K562 (cell line): ENCODE results near the gene SGK1. TPM values are rescaled to one million over a fixed set of nuclear protein-coding genes. Genes with fewer than 3 reads are reported as not detected.
A peak's percentile ranks its signal among the peaks of the same experiment; 100 is the strongest.

Experiments
- ATAC-seq: fragments of 200-7000 bp; cut with Tn5 transposase; 3 replicates; pipeline ENCODE4 v1.9.1; 2020; ENCODE audit warnings: moderate library complexity
- BruUV-seq: library from RNA; stranded (reverse); fragments of 400-500 nt; replicated peaks from 2 replicates; lab custom pipeline; 2021; lab: Mats Ljungman, UMichigan
- CTCF ChIA-PET: fragments of 300-600 bp; formaldehyde crosslinking; extraction: SDS; loops from one replicate; lab custom pipeline; 2021; ENCODE audit warnings: low intra/inter-chr PET ratio; lab: Yijun Ruan, JAX
- POLR2A ChIA-PET: fragments of 300-600, 350-650 bp; sonication (Branson Sonifier 250); formaldehyde crosslinking; extraction: SDS; loops from one replicate; lab custom pipeline; 2021; ENCODE audit warnings: antibody characterized with exemption, inconsistent platforms; lab: Yijun Ruan, JAX
- DNase-seq, 4 experiments: peaks; one replicate each; pipeline versions ENCODE4 v3.0.0 to v3.0.0-alpha.2; 2011 to 2018; ENCODE audit warnings: low spot score in 3 of 4, mixed read lengths in 3 of 4; ENCODE audit errors: extremely low read depth in 1 of 4
- FAIRE-seq: peaks from 2 replicates; lab custom pipeline; 2011; peaks lifted over from hg19 to GRCh38; lab: Jason Lieb, UNC
- H2AFZ ChIP-seq: 2 replicates; pipeline ENCODE4 v1.6.0; 2011; ENCODE audit warnings: low read depth, low read length, control low read depth, inconsistent platforms
- H3K27ac ChIP-seq: fragments of 200-600 bp; 3 replicates; pipeline ENCODE4 v1.8.0; 2011; ENCODE audit warnings: low read depth, mild to moderate bottlenecking, control low read depth, inconsistent platforms, low read length, moderate library complexity, mixed read lengths; ENCODE audit errors: extremely low read depth
- H3K27me3 ChIP-seq, 2 experiments: fragments of 300-600 bp in 1 of 2; 2 replicates in 1 of 2; 3 replicates in 1 of 2; pipeline versions ENCODE4 v1.6.0 to v1.8.0; 2011; ENCODE audit warnings: inconsistent platforms in 2 of 2, low read length in 2 of 2, mild to moderate bottlenecking in 1 of 2, mixed read lengths in 1 of 2, moderate library complexity in 1 of 2; ENCODE audit not compliant: control insufficient read depth in 2 of 2, insufficient read depth in 2 of 2
- H3K36me3 ChIP-seq: fragments of 300-600 bp; 3 replicates; pipeline ENCODE4 v1.8.0; 2011; ENCODE audit warnings: mild to moderate bottlenecking, low read length, inconsistent platforms; ENCODE audit not compliant: control insufficient read depth, insufficient read depth
- H3K4me1 ChIP-seq, 2 experiments: fragments of 200-600 bp in 1 of 2; replicated peaks in 1 of 2; 2 replicates in 1 of 2; 3 replicates in 1 of 2; pipeline versions ENCODE4 v1.5.1 to v1.8.0; 2011; ENCODE audit warnings: inconsistent platforms in 2 of 2, low read length in 2 of 2, mild to moderate bottlenecking in 1 of 2, mixed read lengths in 1 of 2, moderate library complexity in 1 of 2; ENCODE audit not compliant: control insufficient read depth in 2 of 2, insufficient read depth in 2 of 2
- H3K4me2 ChIP-seq: 2 replicates; pipeline ENCODE4 v1.6.1; 2011; ENCODE audit warnings: low read length, control low read depth, inconsistent platforms, mixed read lengths; ENCODE audit not compliant: insufficient read depth
- H3K4me3 ChIP-seq: fragments of 200-600 bp; sonication (generic), shearing (Covaris generic); 2 replicates; pipeline ENCODE4 v1.5.1; 2016; ENCODE audit warnings: control low read depth, inconsistent platforms
- H3K79me2 ChIP-seq: fragments of 200-600 bp; 3 replicates; pipeline ENCODE4 v1.8.0; 2011; ENCODE audit warnings: low read length, inconsistent platforms; ENCODE audit not compliant: control insufficient read depth, insufficient read depth
- H3K9ac ChIP-seq, 2 experiments: 2 replicates each; pipeline versions ENCODE4 v1.6.0 to v1.6.1; 2011; ENCODE audit warnings: low read depth in 2 of 2, low read length in 2 of 2, control low read depth in 1 of 2, inconsistent platforms in 1 of 2, mild to moderate bottlenecking in 1 of 2, mixed read lengths in 1 of 2; ENCODE audit not compliant: insufficient read depth in 1 of 2
- H3K9me1 ChIP-seq: one replicate; pipeline ENCODE4 v1.6.0; 2011; ENCODE audit warnings: inconsistent platforms, mild to moderate bottlenecking, low read length, moderate library complexity; ENCODE audit not compliant: control insufficient read depth, insufficient read depth
- H3K9me3 ChIP-seq: replicated peaks from 2 replicates; pipeline ENCODE4 v1.5.1; 2011; ENCODE audit warnings: low read depth, low read length, inconsistent platforms; ENCODE audit not compliant: control insufficient read depth, insufficient read depth
- H4K20me1 ChIP-seq: replicated peaks from 2 replicates; pipeline ENCODE4 v1.6.1; 2011; ENCODE audit warnings: low read length, inconsistent platforms, mixed read lengths; ENCODE audit not compliant: control insufficient read depth, insufficient read depth
- CAMTA2 ChIP-seq: fragments of 250-450 bp; sonication (Bioruptor Pico); conservative IDR thresholded peaks from 2 replicates; pipeline ENCODE4 v1.5.1; 2022
- ZNF212 ChIP-seq: fragments of 450-650 bp; formaldehyde crosslinking; IDR thresholded peaks from 2 replicates; pipeline ENCODE4 v1.4.0; 2020; ENCODE audit warnings: mild to moderate bottlenecking
- WGBS: fragments of 100-300 bp; shearing (Covaris generic); methylation state at CpG from one replicate; pipeline ENCODE4 v1.1.6; 2016; ENCODE audit warnings: low coverage, mixed read lengths; ENCODE audit not compliant: insufficient coverage; ENCODE audit errors: missing lambda C conversion rate; 5-methylcytosine and 5-hydroxymethylcytosine counted together
- in situ Hi-C: fragments of 300-500 bp; cut with MboI; formaldehyde crosslinking; loops from 4 replicates; pipeline ENCODE4 v1.15.0; 2018; ENCODE audit warnings: inconsistent platforms, mixed read lengths
- intact Hi-C: fragments of 100-400 bp; cut with micrococcal nuclease; formaldehyde crosslinking; loops from 2 replicates; pipeline ENCODE4 v1.14.2; 2022
- polyA plus RNA-seq, 8 experiments: library from polyadenylated mRNA; depleted of rRNA in 4 of 8; stranded (reverse) in 5 of 8; unstranded in 3 of 8; fragments of >200 nt; fragmentation: Nextera tagmentation in 2 of 8; fragmentation: Illumina TruSeq in 1 of 8; extraction: Ambion mirVana in 2 of 8; extraction: Trizol in 1 of 8; gene quantifications; 2 replicates each; pipeline versions ENCODE4 v1.2.1 to v1.2.3, GENCODE V29; 2011 to 2014; ENCODE audit warnings: inconsistent platforms in 1 of 8, missing spikeins in 1 of 8
- total RNA-seq, 7 experiments: library from RNA; depleted of rRNA in 6 of 7; stranded (reverse); fragments of >200 nt in 6 of 7; fragmentation: Illumina TruSeq in 2 of 7; extraction: Trizol in 2 of 7; gene quantifications; 2 replicates each; pipeline versions ENCODE4 v1.2.1 to v1.2.3, GENCODE V29; 2011 to 2021; ENCODE audit warnings: low replicate concordance in 1 of 7
- TF ChIP-seq, protein P1 (sequence below): fragments of 450-650 bp; IDR thresholded peaks from 2 replicates; pipeline ENCODE4 v1.6.1; 2017; ENCODE audit warnings: antibody characterized with exemption
- TF ChIP-seq, protein P2 (sequence below): sonication (generic); formaldehyde crosslinking; IDR thresholded peaks from 2 replicates; pipeline ENCODE4 v1.8.0; 2022; ENCODE audit warnings: mild to moderate bottlenecking, missing genetic modification reagents

SGK1 gene
- total and polyA plus RNA-seq, 9 of the 15 experiments (the other 6 are each of a cell fraction or from before 2014, with no cell fraction given), result 3.5 to 7.2 (median 3.9) TPM

DNA sequence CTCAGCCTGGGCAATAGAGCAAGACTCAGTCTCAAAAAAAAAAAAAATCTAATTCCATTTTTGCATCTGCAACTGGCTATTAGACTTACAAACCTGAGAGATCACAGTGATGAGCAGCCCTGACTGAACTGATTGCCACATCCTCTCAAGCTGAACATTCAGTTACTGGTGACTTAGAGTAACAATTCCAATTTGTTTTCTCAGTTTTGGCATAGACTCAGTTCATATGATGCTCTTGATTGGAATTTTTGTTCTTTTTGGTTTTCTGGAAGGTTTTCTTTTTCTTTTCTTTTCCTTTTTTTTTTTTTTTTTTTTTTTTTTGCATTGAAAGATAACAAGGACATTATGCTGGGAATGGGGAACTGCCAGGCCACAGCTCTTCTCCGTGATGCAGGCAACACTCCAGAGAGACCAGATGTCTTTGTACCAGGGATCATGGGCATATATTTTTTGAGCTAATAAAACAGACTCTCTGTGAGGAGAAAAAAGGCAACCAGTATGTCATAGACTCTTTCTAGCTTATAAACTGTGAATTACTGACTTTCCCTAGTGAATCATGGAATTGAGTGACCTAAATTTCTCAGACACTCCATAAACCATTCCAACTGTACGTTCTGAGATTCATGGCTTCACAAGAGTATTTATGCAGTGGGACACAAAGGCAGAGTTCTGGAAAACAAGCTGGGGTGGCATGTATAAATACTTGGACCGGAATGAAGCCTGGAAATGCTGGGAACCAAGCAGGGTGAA, 179.5 kb downstream of the SGK1 start (continued):
- TF ChIP-seq, protein P1, sequence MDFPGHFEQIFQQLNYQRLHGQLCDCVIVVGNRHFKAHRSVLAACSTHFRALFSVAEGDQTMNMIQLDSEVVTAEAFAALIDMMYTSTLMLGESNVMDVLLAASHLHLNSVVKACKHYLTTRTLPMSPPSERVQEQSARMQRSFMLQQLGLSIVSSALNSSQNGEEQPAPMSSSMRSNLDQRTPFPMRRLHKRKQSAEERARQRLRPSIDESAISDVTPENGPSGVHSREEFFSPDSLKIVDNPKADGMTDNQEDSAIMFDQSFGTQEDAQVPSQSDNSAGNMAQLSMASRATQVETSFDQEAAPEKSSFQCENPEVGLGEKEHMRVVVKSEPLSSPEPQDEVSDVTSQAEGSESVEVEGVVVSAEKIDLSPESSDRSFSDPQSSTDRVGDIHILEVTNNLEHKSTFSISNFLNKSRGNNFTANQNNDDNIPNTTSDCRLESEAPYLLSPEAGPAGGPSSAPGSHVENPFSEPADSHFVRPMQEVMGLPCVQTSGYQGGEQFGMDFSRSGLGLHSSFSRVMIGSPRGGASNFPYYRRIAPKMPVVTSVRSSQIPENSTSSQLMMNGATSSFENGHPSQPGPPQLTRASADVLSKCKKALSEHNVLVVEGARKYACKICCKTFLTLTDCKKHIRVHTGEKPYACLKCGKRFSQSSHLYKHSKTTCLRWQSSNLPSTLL, result no peak

DNA sequence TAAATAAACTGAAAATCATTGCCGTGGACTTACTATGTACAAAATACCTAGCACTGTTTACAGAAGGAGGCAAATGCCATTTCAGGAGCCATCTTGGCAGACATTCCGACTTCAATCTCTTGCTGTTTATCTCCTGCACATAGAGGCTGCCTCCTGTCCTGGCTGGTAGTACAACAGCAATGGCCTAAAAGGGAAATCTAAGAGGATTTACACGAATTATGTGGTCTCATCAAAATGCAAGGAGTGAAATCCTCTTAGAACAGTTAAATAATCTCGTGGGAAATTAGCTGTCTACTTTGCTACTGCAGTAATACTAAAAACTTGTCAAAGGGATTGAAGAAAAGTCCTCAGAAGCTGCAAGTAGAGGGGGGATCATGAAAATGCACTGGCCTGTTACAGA, 183.3 kb downstream of the SGK1 start:
- FAIRE-seq, result no peak
- WGBS, result 7% methylated on average over 4 of the region's 4 CpGs
- CTCF ChIA-PET, result no interaction called here
- no peaks in the 10 kb centered on the region for H3K36me3 ChIP-seq
- in situ Hi-C loops (no loop called here), intact Hi-C loops (no loop called here)
- H3K9ac ChIP-seq, result no peak overlapping the region
- POLR2A ChIA-PET, result no interaction called here
- H3K9me1 ChIP-seq, result no peaks in the 10 kb centered on the region
- H3K79me2 ChIP-seq, result no peaks in the 10 kb centered on the region
- no peak for DNase-seq
- no peak overlapping the region for H3K4me2 ChIP-seq
- H2AFZ ChIP-seq, result peak overlapping the region; percentile 72
- no peaks in the 10 kb centered on the region for H3K9me3 ChIP-seq
- no peaks in the 10 kb centered on the region for H4K20me1 ChIP-seq
- H3K27ac ChIP-seq, result no peak overlapping the region
- no TSS peak for BruUV-seq
- ATAC-seq, result no peak
- no peak overlapping the region for H3K4me3 ChIP-seq
- TF ChIP-seq ZNF212 (CRISPR knock-in tag) (no peak), CAMTA2 (no peak)
- TF ChIP-seq, protein P2, sequence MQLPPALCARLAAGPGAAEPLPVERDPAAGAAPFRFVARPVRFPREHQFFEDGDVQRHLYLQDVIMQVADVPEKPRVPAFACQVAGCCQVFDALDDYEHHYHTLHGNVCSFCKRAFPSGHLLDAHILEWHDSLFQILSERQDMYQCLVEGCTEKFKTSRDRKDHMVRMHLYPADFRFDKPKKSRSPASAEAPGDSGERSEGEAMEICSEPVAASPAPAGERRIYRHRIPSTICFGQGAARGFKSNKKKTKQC, result no peak
- peaks cover 2 to 3% of the 10 kb centered on the region in 2 experiments; a peak in 4 of 5 replicates for H3K27me3 ChIP-seq
- no peaks in the 10 kb centered on the region for H3K4me1 ChIP-seq
